HG03378 (cell line): Measurements from ENCODE around the gene ICE1.
"Not testable (repeated sequence)": the region's sequence is repeated elsewhere in the genome, so short reads cannot be mapped to it uniquely, and the experiment has no call there.

Experiments used
- ATAC-seq: cut with Tn5 transposase; IDR thresholded peaks from one replicate; pipeline ENCODE4 v1.9.1; 2021; ENCODE audit warnings: mild to moderate bottlenecking, moderate library complexity; ENCODE audit not compliant: unreplicated experiment

Gene ICE1

DNA sequence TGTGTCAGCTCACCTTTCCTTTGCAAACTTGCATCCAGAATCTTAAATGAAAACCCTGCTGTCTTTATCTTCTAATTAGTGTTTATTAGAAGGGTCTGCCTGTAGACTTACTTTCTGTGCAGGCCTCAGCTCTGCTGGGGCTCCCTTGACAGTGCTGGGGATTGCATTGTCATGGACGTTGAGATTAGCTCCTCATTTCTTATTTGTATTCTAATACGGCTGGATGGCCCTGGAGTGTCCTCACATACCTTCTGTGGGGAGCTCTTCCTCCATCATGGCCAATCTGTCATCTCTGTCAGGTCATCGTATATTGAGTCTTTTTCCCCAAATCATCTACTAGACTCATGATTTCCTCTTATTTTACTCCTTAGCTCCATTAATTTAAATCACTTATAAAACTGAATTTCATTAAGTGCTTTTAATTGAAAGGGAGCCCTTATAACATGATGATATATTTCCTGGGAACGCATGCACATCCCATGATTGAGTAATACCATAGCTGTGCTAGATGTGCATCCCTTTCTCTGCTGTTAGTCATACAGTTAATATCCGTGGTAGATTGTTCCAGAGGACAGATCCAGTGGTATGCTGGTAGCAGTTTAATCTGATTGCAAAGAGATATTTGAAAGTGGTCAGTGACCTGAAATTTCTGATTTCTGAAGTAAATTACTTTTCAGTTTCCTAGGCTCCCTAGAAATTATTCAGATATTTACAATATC, 61.6 kb downstream of the ICE1 start:
- no peak for ATAC-seq

DNA sequence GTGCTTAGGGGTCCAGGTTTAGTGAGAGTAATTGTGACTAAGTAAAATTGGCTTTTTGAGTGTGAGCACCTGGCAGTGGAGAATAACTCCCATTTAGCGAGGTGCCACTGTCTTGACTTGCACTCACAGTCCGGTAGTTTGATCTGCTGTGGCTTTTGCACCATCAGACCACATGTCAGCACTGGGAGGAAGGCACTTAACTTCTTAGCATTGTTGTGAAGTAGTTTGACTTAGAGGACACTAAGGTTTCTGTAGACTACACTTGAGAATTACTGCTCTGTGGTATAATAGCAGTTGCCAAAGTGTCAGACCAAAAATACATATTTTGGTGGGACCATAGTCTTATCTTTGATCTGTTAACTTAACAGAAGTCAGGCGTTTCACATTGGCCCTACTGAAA, 63.6 kb downstream of the ICE1 start:
- ATAC-seq = no peak

DNA sequence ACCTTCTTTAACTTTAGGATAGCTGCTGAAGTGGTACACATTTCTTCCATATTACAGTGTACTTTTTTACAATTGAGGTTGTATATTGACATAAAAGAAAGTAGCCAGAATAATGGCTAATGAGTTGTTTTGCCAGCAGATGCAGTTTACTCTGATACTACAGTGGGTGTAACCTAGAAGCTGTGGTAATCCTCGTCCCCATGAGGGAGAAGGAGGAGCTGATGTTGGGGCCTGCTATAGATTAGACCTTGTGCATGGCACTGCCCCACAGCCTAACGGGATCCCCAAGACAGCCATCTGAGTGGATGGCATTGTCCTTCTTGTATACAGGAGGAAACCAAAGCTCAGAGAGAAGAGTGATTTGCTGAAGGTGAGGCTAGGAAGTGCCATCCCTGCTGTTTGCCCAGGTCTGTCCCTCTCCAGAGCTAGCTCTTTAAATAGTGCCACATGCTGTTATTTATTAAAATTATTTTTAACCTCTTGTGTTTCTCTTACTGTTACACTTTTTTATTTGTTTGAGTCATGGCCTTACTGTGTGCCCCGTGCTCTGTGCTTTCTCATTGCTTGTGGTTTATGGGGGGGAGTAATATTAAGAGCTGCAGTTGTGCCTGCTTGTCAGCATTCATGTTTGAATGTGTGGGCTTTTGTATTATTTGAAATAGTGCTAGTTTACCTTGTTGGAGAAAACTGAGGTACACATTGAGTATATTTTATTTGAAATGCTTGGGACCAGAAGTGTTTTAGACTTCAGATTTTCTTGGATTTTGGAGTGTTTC, 65.3 kb downstream of the ICE1 start:
- ATAC-seq = no peak

DNA sequence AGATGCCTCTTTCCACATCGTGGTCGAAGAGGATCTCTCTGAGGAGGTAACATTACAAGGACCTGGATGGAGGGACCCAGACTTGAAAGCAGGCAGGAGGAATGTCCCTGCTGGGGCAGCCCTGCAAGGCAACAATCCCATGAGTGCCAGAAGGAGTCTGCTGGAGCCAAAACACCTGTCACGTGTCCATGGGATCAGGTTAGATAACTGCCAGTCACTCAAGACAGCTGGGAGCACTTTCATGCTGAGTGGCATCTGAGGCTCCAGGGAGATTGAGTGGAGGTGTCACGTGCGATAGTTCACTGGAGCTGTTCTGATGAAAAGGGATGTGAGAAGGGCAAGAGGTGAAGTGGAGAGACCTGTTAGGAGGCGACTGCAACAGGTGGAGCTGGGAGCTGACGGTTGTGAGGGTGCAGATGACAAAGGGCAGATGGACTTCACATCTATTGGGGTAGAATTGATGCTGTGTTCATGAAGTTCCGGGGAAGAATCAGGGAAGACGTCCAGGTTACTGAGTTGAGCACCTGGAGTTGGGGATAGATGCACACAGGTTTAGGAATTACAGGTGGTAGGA, 68.4 kb downstream of the ICE1 start:
- no peak for ATAC-seq

DNA sequence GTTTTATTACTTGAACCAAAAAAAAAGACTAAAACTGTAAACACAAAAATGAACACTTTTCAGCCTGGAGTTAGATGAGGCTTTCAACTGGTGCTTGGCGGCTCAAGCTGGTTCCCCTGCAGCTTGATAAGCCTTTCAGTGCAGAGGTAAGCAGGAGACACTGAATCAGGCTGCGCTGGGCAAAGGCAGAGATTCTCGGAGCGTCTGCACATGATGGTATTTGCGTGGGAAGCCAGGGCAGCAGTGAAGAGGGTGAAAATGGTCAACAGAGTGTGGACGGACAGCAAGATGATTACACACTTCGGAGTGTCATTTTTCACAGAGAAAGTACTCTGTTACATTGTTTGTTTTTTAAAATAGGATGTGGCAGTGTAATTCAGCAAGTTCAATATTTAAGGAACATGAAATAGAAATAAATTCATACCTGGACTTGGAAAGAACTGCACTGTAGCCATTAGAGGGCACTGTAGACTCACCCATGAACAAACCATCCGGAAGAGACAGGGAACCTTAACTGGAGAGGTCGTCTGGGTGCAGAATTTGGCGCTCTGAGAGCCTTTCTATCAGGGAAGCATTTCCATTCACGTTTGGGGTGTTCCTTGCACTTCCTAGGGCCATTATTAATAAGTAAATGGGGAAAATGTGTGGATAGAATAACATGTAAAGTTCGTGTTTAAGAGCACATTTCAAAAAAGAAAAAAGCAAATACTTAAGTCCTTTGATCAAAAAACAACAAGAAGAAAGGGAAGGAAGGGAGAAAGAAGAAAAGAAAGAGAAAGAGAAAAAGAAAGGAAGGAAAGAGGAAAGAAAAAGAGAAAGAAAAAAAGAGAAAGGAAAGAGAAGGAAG, 69.8 kb downstream of the ICE1 start:
- peak; percentile 54 for ATAC-seq

DNA sequence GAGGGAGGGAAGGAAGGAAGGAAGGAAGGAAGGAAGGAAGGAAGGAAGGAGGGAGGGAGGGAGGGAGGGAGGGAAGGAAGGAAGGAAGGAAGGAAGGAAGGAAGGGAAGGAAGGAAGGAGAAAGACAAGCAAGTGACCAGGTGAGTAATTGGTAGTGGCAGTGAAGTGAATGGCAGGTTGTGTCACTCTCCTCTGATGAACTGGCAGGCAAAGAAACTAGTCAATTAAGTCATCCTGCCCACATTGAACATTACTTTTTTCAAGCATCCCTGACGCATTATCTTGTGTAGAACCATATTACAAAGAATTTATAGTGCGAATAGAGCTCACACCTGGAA, 70.4 kb downstream of the ICE1 start:
- not testable (repeated sequence) for ATAC-seq

DNA sequence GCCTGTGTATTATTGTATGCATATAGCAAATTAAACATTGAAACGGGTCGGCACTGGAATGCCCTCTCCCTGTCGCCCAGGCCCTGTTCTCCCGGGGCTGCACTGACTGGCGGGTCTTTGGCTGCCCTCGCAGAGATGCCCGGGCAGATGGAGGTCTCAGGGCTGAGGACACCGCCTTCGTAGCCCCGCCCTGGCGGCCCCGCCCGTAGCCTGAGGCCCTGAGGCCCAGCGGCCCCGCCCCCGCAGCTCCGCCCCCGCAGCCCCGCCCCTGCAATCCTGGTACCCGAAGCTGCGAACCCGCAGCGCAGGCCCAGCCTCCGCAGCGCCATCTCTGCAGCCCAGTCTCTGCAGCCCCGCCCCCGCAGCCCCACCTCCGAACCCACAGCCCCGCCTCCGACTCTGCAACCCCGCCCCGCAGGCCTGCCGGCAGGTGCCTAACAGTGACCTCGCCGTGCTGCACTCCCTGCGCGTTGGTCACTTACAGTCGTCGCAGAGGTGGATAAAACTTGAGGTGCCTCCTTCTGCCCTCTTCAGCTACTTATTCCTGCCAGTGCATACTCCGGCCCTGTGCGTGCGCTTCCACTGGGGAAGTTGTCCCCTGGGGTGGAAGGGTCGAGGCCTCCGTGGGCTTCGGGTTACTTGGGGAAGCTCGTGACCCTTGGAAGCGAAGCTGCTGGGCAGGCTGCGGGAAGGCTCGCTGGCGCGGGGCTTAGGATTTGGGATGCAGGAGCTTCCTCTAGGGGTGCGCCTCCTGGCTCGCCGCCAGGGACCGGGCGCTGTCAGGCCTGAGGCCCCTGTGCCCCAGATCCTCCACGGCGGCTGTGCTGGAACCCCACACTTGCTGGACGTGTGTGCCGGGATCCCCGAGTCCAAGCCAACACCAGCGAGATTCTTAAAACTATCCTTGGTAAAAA, 72.3 kb downstream of the ICE1 start:
- peak; percentile 36 for ATAC-seq

DNA sequence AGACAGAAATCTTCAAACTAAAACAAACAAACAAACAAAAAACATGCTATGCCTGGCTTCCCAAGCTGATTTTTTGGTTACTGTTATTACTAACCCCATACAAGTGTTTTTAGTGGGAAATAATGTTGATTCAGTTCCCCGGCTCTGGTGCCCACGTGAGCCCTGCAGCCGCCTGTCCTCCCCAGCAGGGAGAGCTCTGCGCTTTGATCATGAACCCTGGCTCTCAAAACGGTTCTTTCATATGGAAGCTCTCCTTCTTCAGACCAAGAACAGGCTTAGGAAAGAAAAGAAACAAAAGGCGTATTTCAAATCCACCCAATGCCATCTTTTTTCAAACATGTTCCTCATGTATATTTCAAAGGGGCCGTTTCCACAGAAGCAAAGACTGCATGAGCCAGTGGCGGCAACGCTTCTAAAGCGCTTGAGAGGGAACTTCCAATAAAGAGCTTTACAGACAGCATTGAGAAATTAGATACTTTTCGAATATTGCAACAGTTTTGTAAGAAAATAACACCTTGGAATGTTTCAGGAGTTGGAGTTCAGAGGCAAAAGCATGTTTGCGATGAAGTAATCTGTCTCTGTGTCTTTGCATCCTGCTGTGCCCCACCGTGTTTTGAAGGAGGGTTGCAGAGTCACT, 74.8 kb downstream of the ICE1 start:
- ATAC-seq = peak; percentile 51

DNA sequence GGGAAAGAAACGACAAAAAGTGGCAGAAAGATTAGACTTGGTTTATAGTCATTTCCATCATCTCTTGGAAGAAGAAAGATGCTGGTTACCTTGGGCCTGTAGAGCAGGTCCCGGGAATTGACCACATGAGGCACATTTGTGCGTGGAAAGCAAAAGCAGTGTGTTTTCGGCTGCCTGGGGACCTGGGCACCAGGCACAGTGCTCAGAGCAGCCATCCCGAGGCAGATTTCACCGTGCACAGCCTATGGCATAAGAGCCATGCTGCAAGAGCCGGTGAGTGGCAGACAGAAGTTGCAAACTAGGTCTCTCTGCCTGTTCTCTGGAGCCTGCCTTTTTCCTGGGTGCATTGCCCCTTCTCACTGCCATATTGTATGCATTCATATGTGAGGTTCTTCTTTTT, 77.0 kb downstream of the ICE1 start:
- no peak for ATAC-seq

DNA sequence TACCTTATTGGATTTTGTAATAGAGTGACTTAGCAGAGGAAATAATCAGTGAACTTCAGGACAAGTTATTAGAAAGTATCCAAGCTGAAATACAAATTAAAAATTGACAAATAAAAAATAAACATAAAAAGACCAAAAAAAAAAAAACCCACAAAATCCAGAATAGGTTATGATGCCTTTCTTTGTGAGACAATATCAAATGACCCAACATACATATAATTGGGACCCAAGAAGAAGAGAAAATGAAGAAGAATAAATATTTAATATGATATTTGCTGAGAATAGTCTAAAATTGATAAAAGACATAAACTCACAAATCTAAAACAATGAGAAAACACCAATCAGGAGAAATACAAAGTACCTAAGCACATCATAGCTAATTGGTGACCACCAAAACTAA, 81.8 kb downstream of the ICE1 start:
- ATAC-seq = no peak

DNA sequence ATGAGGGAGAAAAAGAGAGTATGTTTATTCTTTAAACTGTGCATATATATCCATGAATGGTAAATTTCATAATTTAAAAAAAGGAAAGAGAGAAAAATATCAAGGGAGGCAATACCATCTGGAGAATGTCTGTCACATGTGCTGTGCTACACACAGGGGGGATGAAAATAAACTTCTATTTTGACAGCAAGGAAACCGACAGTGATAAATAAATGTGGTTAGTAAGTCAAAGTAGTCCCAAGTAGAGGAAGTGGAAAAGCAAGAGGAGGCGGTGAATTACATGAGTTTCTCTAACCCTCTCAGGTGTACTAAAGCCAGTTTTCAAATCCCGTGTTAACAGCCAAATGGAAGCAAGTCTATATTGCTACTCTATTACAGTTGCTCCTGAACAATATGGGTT, 83.3 kb downstream of the ICE1 start:
- ATAC-seq = no peak

DNA sequence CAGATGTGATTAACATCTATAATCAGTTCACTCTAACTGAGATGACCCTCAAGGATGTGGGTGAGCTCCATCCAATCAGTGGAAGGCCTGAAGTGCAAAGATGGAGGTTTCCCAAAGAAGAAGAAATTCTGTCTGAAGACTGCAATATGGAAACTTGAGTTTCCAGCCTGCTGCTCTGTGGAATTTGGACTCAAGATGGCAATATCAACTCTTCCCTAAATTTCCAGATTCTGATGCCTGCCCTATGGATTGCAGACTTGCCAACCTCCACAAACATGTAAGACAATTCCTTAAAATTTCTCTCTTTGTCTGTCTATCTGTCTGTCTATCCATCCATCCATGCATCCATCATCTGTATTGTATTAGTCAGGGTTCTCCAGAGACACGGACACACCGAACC, 85.9 kb downstream of the ICE1 start:
- no peak for ATAC-seq

DNA sequence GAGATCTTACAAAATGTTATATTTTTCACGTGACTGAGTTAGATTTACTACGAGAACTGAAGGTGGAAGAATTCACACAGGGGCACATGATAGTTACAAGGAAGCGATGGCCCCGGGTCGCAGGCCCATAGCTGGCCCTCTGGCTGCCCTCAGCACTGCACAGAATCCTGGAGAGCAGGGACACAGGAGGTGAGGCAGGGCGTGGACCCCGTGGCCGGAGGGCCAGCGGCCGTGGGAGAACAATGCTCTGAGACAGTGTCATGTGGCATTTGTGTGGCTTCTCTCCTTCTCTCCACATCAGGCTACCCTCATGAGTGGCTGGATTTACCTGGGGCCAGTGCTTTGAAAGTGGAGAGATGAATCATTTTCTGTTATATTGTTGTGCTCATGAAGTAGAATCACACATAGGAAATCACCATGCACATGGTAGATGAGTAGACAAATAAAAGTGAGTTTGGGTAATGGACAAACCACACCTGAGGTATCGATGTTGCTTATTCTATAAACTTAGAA, 89.5 kb downstream of the ICE1 start:
- ATAC-seq = no peak

DNA sequence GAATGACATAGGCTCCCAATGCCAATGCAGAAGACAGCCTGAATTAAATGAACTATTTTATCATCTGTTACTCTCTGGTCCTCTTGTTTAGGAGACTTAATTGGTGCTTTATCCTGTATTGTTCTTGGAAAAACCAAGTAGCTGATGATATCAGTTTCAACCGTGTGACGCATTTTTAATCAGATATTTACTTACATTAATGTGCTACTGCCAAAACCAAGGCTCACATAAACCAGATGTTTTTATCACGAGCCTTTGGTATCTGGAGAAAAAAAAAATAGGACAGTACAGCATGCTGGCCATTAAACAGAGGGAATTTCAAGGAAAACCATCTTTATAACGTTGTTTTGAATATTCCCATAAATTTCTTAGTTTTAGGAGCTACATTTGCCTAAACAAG, 90.1 kb downstream of the ICE1 start:
- ATAC-seq = no peak

DNA sequence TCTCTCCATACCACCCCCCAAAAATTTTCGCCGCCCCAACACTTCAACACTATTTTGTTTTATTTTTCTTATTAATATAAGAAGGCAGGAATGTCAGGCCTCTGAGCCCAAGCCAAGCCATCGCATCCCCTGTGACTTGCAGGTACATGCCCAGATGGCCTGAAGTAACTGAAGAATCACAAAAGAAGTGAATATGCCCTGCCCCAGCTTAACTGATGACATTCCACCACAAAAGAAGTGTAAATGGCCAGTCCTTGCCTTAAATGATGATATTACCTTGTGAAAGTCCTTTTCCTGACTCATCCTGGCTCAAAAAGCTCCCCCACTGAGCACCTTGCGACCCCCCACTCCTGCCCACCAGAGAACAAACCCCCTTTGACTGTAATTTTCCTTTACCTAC, 98.1 kb downstream of the ICE1 start:
- not testable (repeated sequence) for ATAC-seq

DNA sequence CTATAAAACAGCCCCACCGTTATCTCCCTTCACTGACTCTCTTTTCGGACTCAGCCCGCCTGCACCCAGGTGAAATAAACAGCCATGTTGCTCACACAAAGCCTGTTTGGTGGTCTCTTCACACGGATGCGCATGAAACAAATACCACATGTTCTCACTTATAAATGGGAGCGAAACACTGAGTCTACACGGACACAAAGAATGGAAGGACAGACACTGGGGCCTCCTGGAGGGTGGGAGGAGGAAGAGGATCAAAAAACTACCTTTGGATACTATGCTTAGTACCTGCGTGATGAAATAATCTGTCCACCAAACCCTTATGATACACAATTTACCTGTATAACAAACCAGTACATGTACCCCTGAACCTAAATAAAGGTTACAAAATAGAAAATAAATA, 98.6 kb downstream of the ICE1 start:
- no peak for ATAC-seq

DNA sequence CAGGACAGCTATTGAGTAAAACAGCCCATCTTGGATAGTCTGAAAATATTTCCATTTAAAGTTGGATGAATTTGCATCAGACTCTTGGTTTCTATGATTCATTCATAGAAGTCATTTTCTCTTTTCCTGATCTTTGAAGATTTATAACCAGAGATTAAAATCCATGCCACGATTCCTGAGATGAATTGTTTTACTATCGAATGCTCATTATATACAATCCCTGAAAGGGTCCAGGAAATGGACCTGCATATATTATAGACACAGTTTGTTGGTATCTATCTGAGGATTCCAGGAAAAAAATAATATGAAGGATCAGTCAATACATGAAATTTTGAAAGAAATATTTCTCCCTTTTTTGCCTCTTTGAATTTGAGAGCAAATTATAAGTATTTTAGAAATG, 99.0 kb downstream of the ICE1 start:
- no peak for ATAC-seq

DNA sequence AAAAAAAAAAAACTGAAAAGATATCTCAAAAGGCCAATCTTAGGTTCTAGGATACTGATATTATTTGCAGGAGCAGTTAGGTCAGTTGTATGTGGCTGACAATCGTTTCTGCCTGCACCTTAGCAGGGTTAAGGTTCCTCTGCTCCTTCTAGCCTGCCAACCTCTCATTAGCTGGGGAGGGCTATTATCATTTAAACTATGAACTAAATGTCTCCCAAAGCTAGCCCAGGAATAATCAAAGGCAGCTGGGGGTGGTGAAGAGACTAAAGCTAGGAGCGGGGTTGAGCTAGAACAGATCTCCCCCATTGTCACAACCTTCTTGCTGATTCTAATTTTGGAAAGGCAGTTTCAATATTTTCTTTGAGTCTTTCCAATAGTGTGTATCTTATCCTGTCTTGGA, 99.9 kb downstream of the ICE1 start:
- ATAC-seq = no peak

DNA sequence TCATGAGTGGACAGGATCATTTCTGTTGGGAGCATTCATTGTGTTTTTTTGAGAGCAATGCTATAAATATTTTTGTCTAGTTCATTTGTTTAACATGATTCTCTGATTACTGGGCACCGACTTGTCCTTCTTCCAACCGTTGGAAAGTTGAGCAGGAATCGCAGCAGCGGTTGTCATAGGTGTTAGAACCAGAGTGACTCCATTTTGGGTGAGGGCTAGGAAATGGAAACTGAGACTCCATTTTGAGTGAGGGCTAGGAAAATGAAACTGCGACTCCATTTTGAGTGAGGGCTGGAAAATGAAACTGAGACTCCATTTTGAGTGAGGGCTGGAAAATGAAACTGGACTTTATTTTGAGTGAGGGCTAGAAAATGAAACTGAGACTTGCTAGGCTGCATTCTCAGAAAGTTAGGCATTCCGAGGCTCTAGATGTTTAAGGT, 100.6 kb downstream of the ICE1 start:
- peak; percentile 96 for ATAC-seq

DNA sequence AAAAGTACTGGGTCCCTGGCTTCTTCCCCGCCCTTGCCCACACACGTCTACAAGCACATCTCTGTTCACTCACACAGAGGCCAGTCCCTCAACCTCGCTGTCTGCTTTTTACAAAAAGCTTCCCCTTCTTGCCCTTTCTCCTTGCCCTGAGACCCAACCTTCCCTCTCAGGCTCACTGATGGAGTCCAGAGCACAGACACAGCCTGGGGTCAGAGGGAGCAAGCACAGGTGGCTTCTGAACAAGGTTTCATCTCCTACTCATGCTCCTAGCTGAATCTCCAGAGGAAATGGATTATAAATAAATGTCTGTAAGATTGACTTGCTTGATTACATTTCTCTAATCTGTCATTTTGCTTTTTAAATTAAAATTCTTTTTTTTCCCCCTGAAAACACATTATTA, 101.8 kb downstream of the ICE1 start:
- no peak for ATAC-seq
